ENCODE measurements around the gene C1QL1.

DNA sequence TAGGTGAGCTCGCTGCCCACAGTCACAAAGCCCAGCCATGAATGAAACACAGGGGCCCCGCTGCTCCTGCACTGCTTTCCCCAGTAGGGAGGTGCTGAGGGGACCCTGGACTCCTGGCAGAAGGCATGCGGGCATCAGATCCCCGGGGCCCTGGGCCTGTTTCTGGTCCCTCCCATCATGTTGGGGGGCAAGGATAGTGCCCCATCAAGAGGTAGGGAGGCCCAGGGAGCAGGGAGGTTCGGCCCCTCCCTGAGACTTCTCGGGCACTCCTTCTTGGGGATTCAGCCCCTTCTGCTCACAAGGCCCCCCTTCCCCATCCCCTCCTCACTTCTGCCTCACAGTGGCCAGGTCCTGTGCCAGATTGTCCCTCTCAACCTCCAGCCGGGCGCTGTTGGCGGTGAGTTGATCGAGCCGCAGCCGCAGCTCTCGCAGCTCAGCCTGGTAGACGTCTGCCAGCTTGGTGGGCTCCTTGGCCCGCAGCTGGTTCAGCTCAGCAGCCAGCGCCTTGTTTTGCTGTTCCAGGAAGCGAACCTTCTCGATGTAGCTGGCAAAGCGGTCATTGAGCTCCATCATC lies 53.3 kb downstream of the C1QL1 start:
- TF ChIP-seq, protein P1, sequence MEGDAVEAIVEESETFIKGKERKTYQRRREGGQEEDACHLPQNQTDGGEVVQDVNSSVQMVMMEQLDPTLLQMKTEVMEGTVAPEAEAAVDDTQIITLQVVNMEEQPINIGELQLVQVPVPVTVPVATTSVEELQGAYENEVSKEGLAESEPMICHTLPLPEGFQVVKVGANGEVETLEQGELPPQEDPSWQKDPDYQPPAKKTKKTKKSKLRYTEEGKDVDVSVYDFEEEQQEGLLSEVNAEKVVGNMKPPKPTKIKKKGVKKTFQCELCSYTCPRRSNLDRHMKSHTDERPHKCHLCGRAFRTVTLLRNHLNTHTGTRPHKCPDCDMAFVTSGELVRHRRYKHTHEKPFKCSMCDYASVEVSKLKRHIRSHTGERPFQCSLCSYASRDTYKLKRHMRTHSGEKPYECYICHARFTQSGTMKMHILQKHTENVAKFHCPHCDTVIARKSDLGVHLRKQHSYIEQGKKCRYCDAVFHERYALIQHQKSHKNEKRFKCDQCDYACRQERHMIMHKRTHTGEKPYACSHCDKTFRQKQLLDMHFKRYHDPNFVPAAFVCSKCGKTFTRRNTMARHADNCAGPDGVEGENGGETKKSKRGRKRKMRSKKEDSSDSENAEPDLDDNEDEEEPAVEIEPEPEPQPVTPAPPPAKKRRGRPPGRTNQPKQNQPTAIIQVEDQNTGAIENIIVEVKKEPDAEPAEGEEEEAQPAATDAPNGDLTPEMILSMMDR (IDR thresholded peaks at IDR 0.05 in 4 of 5, conservative IDR thresholded peaks at IDR 0.05 in 1 of 5), result no peak
- no peak for TF ChIP-seq POLR2A (IDR thresholded peaks at IDR 0.05)

Data from gastrocnemius medialis (tissue), 4 donors.